Fibroblast of lung (primary cell): ENCODE data around the gene CDKN2AIP. TPM values are rescaled to one million over a fixed set of nuclear protein-coding genes. Genes with fewer than 3 reads are reported as not detected.

Experiments used
- DNase-seq, 2 donors: peaks; one replicate each; pipeline versions ENCODE4 v3.0.0 to v3.0.0-alpha.2; 2010; ENCODE audit warnings: low read depth in 2 of 2
- H2AFZ ChIP-seq: 2 replicates; pipeline ENCODE4 v1.5.1; 2012; ENCODE audit warnings: low read length, control low read depth, inconsistent platforms
- H3K27ac ChIP-seq: 2 replicates; pipeline ENCODE4 v1.5.1; 2011; ENCODE audit warnings: low read length, control low read depth; ENCODE audit not compliant: insufficient read depth
- H3K27me3 ChIP-seq: 2 replicates; pipeline ENCODE4 v1.5.1; 2011; ENCODE audit warnings: mild to moderate bottlenecking, low read length; ENCODE audit not compliant: control insufficient read depth, insufficient read depth
- H3K36me3 ChIP-seq: 2 replicates; pipeline ENCODE4 v1.5.1; 2011; ENCODE audit warnings: low read length; ENCODE audit not compliant: control insufficient read depth, insufficient read depth
- H3K4me1 ChIP-seq: 2 replicates; pipeline ENCODE4 v1.5.1; 2011; ENCODE audit warnings: low read length; ENCODE audit not compliant: control insufficient read depth, insufficient read depth; ENCODE audit errors: extremely low read depth
- H3K4me2 ChIP-seq: 2 replicates; pipeline ENCODE4 v1.5.1; 2011; ENCODE audit warnings: low read length, control low read depth; ENCODE audit not compliant: insufficient read depth; ENCODE audit errors: extremely low read depth
- H3K4me3 ChIP-seq, 4 experiments: fragments of 200-600 bp in 1 of 4; sonication (generic) in 1 of 4; replicated peaks in 1 of 4; 2 replicates each; pipeline ENCODE4 v1.5.1; 2011 to 2016; ENCODE audit warnings: low read length in 4 of 4, low read depth in 3 of 4, mild to moderate bottlenecking in 3 of 4, control low read depth in 2 of 4, inconsistent platforms in 1 of 4, mixed read lengths in 1 of 4; ENCODE audit not compliant: insufficient read depth in 1 of 4; ENCODE audit errors: control extremely low read depth in 1 of 4
- H3K79me2 ChIP-seq: 2 replicates; pipeline ENCODE4 v1.5.1; 2012; ENCODE audit warnings: mild to moderate bottlenecking, low read length, inconsistent platforms; ENCODE audit not compliant: control insufficient read depth, insufficient read depth
- H3K9ac ChIP-seq: 2 replicates; pipeline ENCODE4 v1.5.1; 2011; ENCODE audit warnings: mild to moderate bottlenecking, low read length, control low read depth; ENCODE audit not compliant: insufficient read depth
- H3K9me3 ChIP-seq: 2 replicates; pipeline ENCODE4 v1.5.1; 2012; ENCODE audit warnings: low read depth, low read length; ENCODE audit not compliant: control insufficient read depth, insufficient read depth
- H4K20me1 ChIP-seq: 2 replicates; pipeline ENCODE4 v1.5.1; 2011; ENCODE audit warnings: low read length; ENCODE audit not compliant: control insufficient read depth, insufficient read depth; ENCODE audit errors: extremely low read depth
- EZH2 ChIP-seq: IDR thresholded peaks from 2 replicates; pipeline ENCODE4 v1.5.1; 2012; ENCODE audit warnings: low read length, control low read depth, mild to moderate bottlenecking; ENCODE audit errors: missing control alignments
- polyA plus RNA-seq, 2 donors: library from polyadenylated mRNA; depleted of rRNA in 1 of 2; stranded (reverse) in 1 of 2; unstranded in 1 of 2; fragments of >200 nt; gene quantifications; 2 replicates each; pipeline ENCODE4 v1.2.1, GENCODE V29; 2011 to 2012; ENCODE audit warnings: missing spikeins in 1 of 2
- total RNA-seq: library from RNA; depleted of rRNA; stranded (reverse); fragments of >200 nt; gene quantifications from 2 replicates; pipeline ENCODE4 v1.2.1, GENCODE V29; 2014
- TF ChIP-seq, protein P1 (sequence below), 2 donors: IDR thresholded peaks in 1 of 2; conservative IDR thresholded peaks in 1 of 2; 1 replicate in 1 of 2; 2 replicates in 1 of 2; pipeline ENCODE4 v1.5.1; 2011 to 2012; ENCODE audit warnings: low read length in 2 of 2, control low read depth in 1 of 2, inconsistent platforms in 1 of 2, low read depth in 1 of 2, mild to moderate bottlenecking in 1 of 2

The CDKN2AIP gene
- total and polyA plus RNA-seq, 2 donors (not counting 1 experiment from before 2014, with no cell fraction given), result 15.4 to 20.5 TPM

DNA sequence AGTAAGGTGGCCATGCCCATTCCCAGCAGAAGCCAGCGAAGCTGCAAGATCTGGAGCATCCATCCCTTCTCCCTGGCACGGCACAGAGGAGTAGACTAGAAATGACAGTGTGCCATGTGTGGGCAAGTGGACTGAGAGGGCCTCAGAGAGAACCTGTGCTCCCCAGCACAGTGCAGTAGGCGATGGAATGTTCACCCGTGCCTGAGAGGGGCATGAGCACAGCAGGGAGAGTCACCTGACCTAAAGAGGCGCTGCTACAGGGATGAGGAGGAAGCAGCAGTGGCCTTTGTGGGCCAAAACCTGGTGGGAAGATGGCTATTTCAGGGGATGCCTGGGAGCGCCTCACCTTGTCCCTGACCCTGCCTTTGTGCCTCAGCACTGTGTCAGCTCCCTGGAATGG, 8.0 kb upstream of the CDKN2AIP start:
- no peak for DNase-seq
- H3K79me2 ChIP-seq, result no peaks in the 10 kb centered on the region
- H3K9ac ChIP-seq, result no peak overlapping the region
- no peaks in the 10 kb centered on the region for H4K20me1 ChIP-seq
- no peak overlapping the region for H3K4me3 ChIP-seq
- H3K9me3 ChIP-seq, result no peaks in the 10 kb centered on the region
- H2AFZ ChIP-seq, result no peak overlapping the region
- H3K27me3 ChIP-seq, result no peaks in the 10 kb centered on the region
- no peaks in the 10 kb centered on the region for H3K36me3 ChIP-seq
- no peak for TF ChIP-seq EZH2
- TF ChIP-seq, protein P1, sequence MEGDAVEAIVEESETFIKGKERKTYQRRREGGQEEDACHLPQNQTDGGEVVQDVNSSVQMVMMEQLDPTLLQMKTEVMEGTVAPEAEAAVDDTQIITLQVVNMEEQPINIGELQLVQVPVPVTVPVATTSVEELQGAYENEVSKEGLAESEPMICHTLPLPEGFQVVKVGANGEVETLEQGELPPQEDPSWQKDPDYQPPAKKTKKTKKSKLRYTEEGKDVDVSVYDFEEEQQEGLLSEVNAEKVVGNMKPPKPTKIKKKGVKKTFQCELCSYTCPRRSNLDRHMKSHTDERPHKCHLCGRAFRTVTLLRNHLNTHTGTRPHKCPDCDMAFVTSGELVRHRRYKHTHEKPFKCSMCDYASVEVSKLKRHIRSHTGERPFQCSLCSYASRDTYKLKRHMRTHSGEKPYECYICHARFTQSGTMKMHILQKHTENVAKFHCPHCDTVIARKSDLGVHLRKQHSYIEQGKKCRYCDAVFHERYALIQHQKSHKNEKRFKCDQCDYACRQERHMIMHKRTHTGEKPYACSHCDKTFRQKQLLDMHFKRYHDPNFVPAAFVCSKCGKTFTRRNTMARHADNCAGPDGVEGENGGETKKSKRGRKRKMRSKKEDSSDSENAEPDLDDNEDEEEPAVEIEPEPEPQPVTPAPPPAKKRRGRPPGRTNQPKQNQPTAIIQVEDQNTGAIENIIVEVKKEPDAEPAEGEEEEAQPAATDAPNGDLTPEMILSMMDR (conservative IDR thresholded peaks at IDR 0.05 in 1 of 2, IDR thresholded peaks at IDR 0.05 in 1 of 2; ENCODE audit: low read depth in 1 of 2, low read length in 2 of 2), result no peak
- peaks cover 4% of the 10 kb centered on the region for H3K4me1 ChIP-seq
- H3K4me2 ChIP-seq, result no peak overlapping the region
- no peak overlapping the region for H3K27ac ChIP-seq

- Histone ChIP-seq H3K9ac (no peak overlapping the region), H4K20me1 (no peaks in the 10 kb centered on the region), H3K36me3 (no peaks in the 10 kb centered on the region), H3K4me1 (peaks cover 4% of the 10 kb centered on the region), H3K27ac (no peak overlapping the region), H3K9me3 (no peaks in the 10 kb centered on the region), H3K27me3 (no peaks in the 10 kb centered on the region), H3K4me2 (no peak overlapping the region), H3K4me3 (no peak overlapping the region), H2AFZ (no peak overlapping the region), H3K79me2 (no peaks in the 10 kb centered on the region)
- no peak for DNase-seq
- TF ChIP-seq, protein P1 (conservative IDR thresholded peaks at IDR 0.05 in 1 of 2, IDR thresholded peaks at IDR 0.05 in 1 of 2; ENCODE audit: low read depth in 1 of 2, low read length in 2 of 2), result no peak
- TF ChIP-seq EZH2, result no peak
Observed at GRCh38 chr4:183437452-183437851, 7.0 kb upstream of the CDKN2AIP start.

GRCh38 chr4:183438458-183439113, 5.8 kb upstream of the CDKN2AIP start:
- H3K4me1 ChIP-seq, result peaks cover 8% of the 10 kb centered on the region
- H2AFZ ChIP-seq, result peak overlapping the region; percentile 23
- H3K9me3 ChIP-seq, result no peaks in the 10 kb centered on the region
- no peaks in the 10 kb centered on the region for H4K20me1 ChIP-seq
- H3K27ac ChIP-seq, result peak overlapping the region; percentile 61
- no peak overlapping the region for H3K9ac ChIP-seq
- H3K79me2 ChIP-seq, result no peaks in the 10 kb centered on the region
- peak; percentile 62 to 95 for DNase-seq
- TF ChIP-seq EZH2, result no peak
- TF ChIP-seq, protein P1 (conservative IDR thresholded peaks at IDR 0.05 in 1 of 2, IDR thresholded peaks at IDR 0.05 in 1 of 2; ENCODE audit: low read depth in 1 of 2, low read length in 2 of 2), result no peak
- no peak overlapping the region for H3K4me3 ChIP-seq
- peak overlapping the region; percentile 64 for H3K4me2 ChIP-seq
- H3K36me3 ChIP-seq, result no peaks in the 10 kb centered on the region
- H3K27me3 ChIP-seq, result no peaks in the 10 kb centered on the region
